A549 (cell line): Measurements from ENCODE around the gene FKBP8. TPM values are rescaled to one million over a fixed set of nuclear protein-coding genes. Genes with fewer than 3 reads are reported as not detected.
A peak's percentile ranks its signal among the peaks of the same experiment; 100 is the strongest.

ENCODE experiments used
- ATAC-seq, 2 experiments: fragments of 200-7000 bp in 1 of 2; fragments of >200 bp in 1 of 2; cut with Nextera tagmentation in 1 of 2; cut with Tn5 transposase in 1 of 2; 3 replicates each; pipeline versions ENCODE4 v1.8.0 to v1.9.1; 2018 to 2020; ENCODE audit warnings: mild to moderate bottlenecking in 1 of 2, moderate library complexity in 1 of 2
- CTCF ChIA-PET: fragments of 300-600 bp; sonication (Branson Sonifier 250); formaldehyde crosslinking; extraction: SDS; loops from one replicate; lab custom pipeline; 2021; ENCODE audit warnings: antibody characterized with exemption, inconsistent platforms; lab: Yijun Ruan, JAX
- POLR2A ChIA-PET: fragments of 350-600 bp; formaldehyde crosslinking; extraction: SDS; loops from one replicate; lab custom pipeline; 2021; ENCODE audit warnings: antibody characterized with exemption, inconsistent platforms; lab: Yijun Ruan, JAX
- DNase-seq, 2 experiments: peaks; one replicate each; pipeline versions ENCODE4 v3.0.0 to v3.0.0-alpha.2; 2011 to 2016; ENCODE audit warnings: low read depth in 1 of 2, low spot score in 1 of 2
- FAIRE-seq: peaks from 2 replicates; lab custom pipeline; 2011; peaks lifted over from hg19 to GRCh38; lab: Jason Lieb, UNC
- H3K27ac ChIP-seq, 2 experiments: fragments of >200 bp; sonication (Bioruptor Twin); formaldehyde crosslinking; 3 replicates each; pipeline ENCODE4 v1.5.1; 2016 to 2017
- H3K4me1 ChIP-seq: fragments of >200 bp; sonication (Bioruptor Twin); formaldehyde crosslinking; 3 replicates; pipeline ENCODE4 v1.6.1; 2016
- H3K4me2 ChIP-seq: fragments of >200 bp; sonication (Bioruptor Twin); formaldehyde crosslinking; 3 replicates; pipeline ENCODE4 v1.6.1; 2016
- H3K4me3 ChIP-seq: fragments of >200 bp; sonication (Bioruptor Twin); formaldehyde crosslinking; 3 replicates; pipeline ENCODE4 v1.5.1; 2016
- H3K9me3 ChIP-seq: fragments of >200 bp; sonication (Bioruptor Twin); formaldehyde crosslinking; 3 replicates; pipeline ENCODE4 v1.6.1; 2016
- CHD2 ChIP-seq: fragments of 150-350 bp; IDR thresholded peaks from 2 replicates; pipeline ENCODE4 v1.6.1; 2014; ENCODE audit warnings: low read length; ENCODE audit not compliant: partially characterized antibody
- EHMT2 ChIP-seq: fragments of 200-600 bp; sonication (generic); IDR thresholded peaks from 2 replicates; pipeline ENCODE4 v1.6.1; 2016; ENCODE audit warnings: antibody characterized with exemption, low read depth, mild to moderate bottlenecking, moderate library complexity
- FOSB ChIP-seq: fragments of 250-450 bp; sonication (Bioruptor Pico); IDR thresholded peaks from 2 replicates; pipeline ENCODE4 v1.5.0; 2020; ENCODE audit warnings: mild to moderate bottlenecking, moderate library complexity
- FOXS1 ChIP-seq: fragments of 250-450 bp; sonication (Bioruptor Pico); IDR thresholded peaks from 2 replicates; pipeline ENCODE4 v1.5.0; 2020; ENCODE audit warnings: mild to moderate bottlenecking, moderate library complexity
- HOXB13 ChIP-seq: fragments of 250-450 bp; sonication (Bioruptor Pico); IDR thresholded peaks from 2 replicates; pipeline ENCODE4 v1.5.0; 2020; ENCODE audit warnings: low read depth, mild to moderate bottlenecking, moderate library complexity
- MYC ChIP-seq: IDR thresholded peaks from 2 replicates; pipeline ENCODE4 v1.6.1; 2012; ENCODE audit warnings: mild to moderate bottlenecking, inconsistent platforms, low read length, improper control_type of control experiment, borderline replicate concordance
- NR3C1 ChIP-seq: fragments of >200 bp; sonication (Bioruptor Twin); formaldehyde crosslinking; IDR thresholded peaks from 3 replicates; pipeline ENCODE4 v1.6.1; 2017
- POLR2AphosphoS2 ChIP-seq: conservative IDR thresholded peaks from 2 replicates; pipeline ENCODE4 v1.6.1; 2012; ENCODE audit warnings: low read length, improper control_type of control experiment, inconsistent platforms
- RAD21 ChIP-seq, 2 experiments: fragments of >200 bp in 1 of 2; sonication (Bioruptor Twin) in 1 of 2; formaldehyde crosslinking in 1 of 2; IDR thresholded peaks in 1 of 2; conservative IDR thresholded peaks in 1 of 2; 2 replicates in 1 of 2; 3 replicates in 1 of 2; pipeline ENCODE4 v1.6.1; 2012 to 2018; ENCODE audit warnings: inconsistent platforms in 1 of 2
- RFX5 ChIP-seq: fragments of 450-650 bp; IDR thresholded peaks from 2 replicates; pipeline ENCODE4 v1.7.1; 2014; ENCODE audit warnings: antibody characterized with exemption, mild to moderate bottlenecking, moderate library complexity
- TFCP2L1 ChIP-seq: fragments of 250-450 bp; sonication (Bioruptor Pico); IDR thresholded peaks from 2 replicates; pipeline ENCODE4 v1.5.0; 2021; ENCODE audit warnings: mild to moderate bottlenecking
- WGBS: methylation state at CpG from one replicate; pipeline ENCODE4 v1.1.6; 2017; ENCODE audit errors: missing lambda C conversion rate; 5-methylcytosine and 5-hydroxymethylcytosine counted together
- polyA plus RNA-seq, 4 experiments: library from polyadenylated mRNA; depleted of rRNA in 3 of 4; stranded (reverse); fragments of >200 nt; fragmentation: RNase III in 1 of 4; extraction: RNeasy Plus Mini Kit Qiagen cat#74134 plus additional on column Dnase treatment in 1 of 4; gene quantifications; 2 replicates in 3 of 4; 3 replicates in 1 of 4; pipeline ENCODE4 v1.2.3, GENCODE V29; 2011 to 2017
- TF ChIP-seq, protein P1 (sequence below): IDR thresholded peaks from 2 replicates; pipeline ENCODE4 v1.6.1; 2012
- TF ChIP-seq, protein P2 (sequence below): fragments of >200 bp; sonication (Bioruptor Twin); formaldehyde crosslinking; IDR thresholded peaks from 3 replicates; pipeline ENCODE4 v1.5.1; 2016

Gene FKBP8
- polyA plus RNA-seq, 2 of the 4 experiments (the other 2 are of a cell fraction), result 56.1 to 123 TPM

DNA sequence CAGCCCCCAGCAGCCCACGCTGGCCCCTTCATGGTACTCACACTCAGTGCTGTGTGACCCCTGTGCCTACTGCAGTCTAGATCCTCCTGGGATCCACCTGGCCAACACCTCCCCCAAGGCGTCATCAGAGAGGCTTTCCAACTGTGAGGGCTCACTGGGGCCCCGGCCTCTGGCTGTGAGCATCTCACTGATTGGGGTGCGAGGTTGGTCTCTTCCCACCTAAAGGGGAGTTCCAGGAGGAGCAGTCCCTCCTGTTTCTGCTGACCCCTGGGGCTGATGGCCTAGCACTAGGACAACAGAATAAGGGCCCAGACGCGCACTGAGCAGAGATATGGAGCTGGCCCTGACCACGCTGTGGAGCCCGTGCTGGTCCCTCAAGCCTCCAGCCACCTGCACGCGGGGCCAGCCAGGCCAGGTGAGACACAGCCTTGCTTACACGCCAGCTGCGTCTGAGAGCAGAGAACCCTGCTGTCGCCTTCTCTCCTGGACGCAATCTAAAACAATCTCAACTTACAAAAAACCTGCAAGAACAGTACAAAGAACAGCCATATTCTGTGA is 53.7 kb downstream of the FKBP8 start:
- Histone ChIP-seq H3K9me3 (no peaks in the 10 kb centered on the region), H3K4me1 (peaks cover 29% of the 10 kb centered on the region), H3K27ac (no peak overlapping the region), H3K4me2 (no peak overlapping the region), H3K4me3 (no peak overlapping the region)
- FAIRE-seq, result no peak
- no peak for ATAC-seq
- 94% methylated on average over 8 of the region's 14 CpGs for WGBS
- TF ChIP-seq FOSB, result no peak
- no peak for TF ChIP-seq TFCP2L1 (CRISPR knock-in tag)
- no peak for TF ChIP-seq NR3C1
- TF ChIP-seq, protein P1, sequence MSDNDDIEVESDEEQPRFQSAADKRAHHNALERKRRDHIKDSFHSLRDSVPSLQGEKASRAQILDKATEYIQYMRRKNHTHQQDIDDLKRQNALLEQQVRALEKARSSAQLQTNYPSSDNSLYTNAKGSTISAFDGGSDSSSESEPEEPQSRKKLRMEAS, result no peak
- TF ChIP-seq RFX5, result no peak
- no peak for TF ChIP-seq POLR2AphosphoS2
- TF ChIP-seq, protein P2, sequence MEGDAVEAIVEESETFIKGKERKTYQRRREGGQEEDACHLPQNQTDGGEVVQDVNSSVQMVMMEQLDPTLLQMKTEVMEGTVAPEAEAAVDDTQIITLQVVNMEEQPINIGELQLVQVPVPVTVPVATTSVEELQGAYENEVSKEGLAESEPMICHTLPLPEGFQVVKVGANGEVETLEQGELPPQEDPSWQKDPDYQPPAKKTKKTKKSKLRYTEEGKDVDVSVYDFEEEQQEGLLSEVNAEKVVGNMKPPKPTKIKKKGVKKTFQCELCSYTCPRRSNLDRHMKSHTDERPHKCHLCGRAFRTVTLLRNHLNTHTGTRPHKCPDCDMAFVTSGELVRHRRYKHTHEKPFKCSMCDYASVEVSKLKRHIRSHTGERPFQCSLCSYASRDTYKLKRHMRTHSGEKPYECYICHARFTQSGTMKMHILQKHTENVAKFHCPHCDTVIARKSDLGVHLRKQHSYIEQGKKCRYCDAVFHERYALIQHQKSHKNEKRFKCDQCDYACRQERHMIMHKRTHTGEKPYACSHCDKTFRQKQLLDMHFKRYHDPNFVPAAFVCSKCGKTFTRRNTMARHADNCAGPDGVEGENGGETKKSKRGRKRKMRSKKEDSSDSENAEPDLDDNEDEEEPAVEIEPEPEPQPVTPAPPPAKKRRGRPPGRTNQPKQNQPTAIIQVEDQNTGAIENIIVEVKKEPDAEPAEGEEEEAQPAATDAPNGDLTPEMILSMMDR, result no peak
- no peak for TF ChIP-seq RAD21 (conservative IDR thresholded peaks at IDR 0.05 in 1 of 2, IDR thresholded peaks at IDR 0.05 in 1 of 2)
- TF ChIP-seq CHD2, result no peak
- TF ChIP-seq FOXS1, result no peak
- no peak for DNase-seq
- POLR2A ChIA-PET, result no interaction called here
- CTCF ChIA-PET, result interaction anchor here (0.6 to 5.5 kb wide), 10 partner anchors 9 to 39 kb away, joined by 3 to 38 read pairs (median 4); no protein-coding TSS in a partner anchor

- POLR2A ChIA-PET, result interaction anchor here (1.3 kb wide), 1 partner anchor 69 kb away, joined by 3 read pairs; the partner anchor contains the start of gene KXD1
- WGBS, result 77% methylated on average over 20 of the region's 22 CpGs
These were observed 54.3 kb downstream of the FKBP8 start for GRCh38 chr19:18488838-18489626.

GRCh38 chr19:18488403-18488723 is 55.0 kb downstream of the FKBP8 start:
- Histone ChIP-seq H3K4me1 (peaks cover 35% of the 10 kb centered on the region), H3K4me3 (no peak overlapping the region), H3K4me2 (no peak overlapping the region), H3K27ac (peak overlapping the region in 1 of 2 experiments; percentile 53; a peak in 2 of 6 replicates), H3K9me3 (no peaks in the 10 kb centered on the region)
- ATAC-seq (peak; percentile 70 to 87), DNase-seq (peak; percentile 35 to 58), FAIRE-seq (no peak)
- ChIA-PET CTCF (interaction anchor here (0.9 to 5.5 kb wide), 10 partner anchors 10 to 38 kb away, joined by 3 to 38 read pairs (median 6); no protein-coding TSS in a partner anchor), POLR2A (interaction anchor here (1.3 kb wide), 1 partner anchor 69 kb away, joined by 3 read pairs; the partner anchor contains the start of gene KXD1)
- 82% methylated on average over 5 of the region's 6 CpGs for WGBS
- 0 out of 2 replicates have a peak, but pooled peaks have one; percentile 38 for TF ChIP-seq MYC
- no peak for TF ChIP-seq HOXB13 (CRISPR knock-in tag)

More at GRCh38 chr19:18488838-18489626, 54.3 kb downstream of the FKBP8 start:
- Histone ChIP-seq H3K9me3 (no peaks in the 10 kb centered on the region), H3K4me1 (peaks cover 29% of the 10 kb centered on the region), H3K27ac (peak overlapping the region in 1 of 2 experiments; percentile 53; a peak in 1 of 6 replicates), H3K4me2 (no peak overlapping the region), H3K4me3 (no peak overlapping the region)
- FAIRE-seq (no peak), ATAC-seq (peak; percentile 50 to 69; a peak in 4 of 6 replicates), DNase-seq (peak; percentile 45 to 57)
- no peak for TF ChIP-seq EHMT2
- TF ChIP-seq RAD21 (conservative IDR thresholded peaks at IDR 0.05 in 1 of 2, IDR thresholded peaks at IDR 0.05 in 1 of 2), result peak; percentile 28 to 36; a peak in 3 of 5 replicates
- CTCF ChIA-PET, result interaction anchor here (0.6 to 5.5 kb wide), 13 partner anchors 9 to 38 kb away, joined by 3 to 38 read pairs (median 4); no protein-coding TSS in a partner anchor
